GM18909 (cell line): ENCODE measurements around the gene PUM1.

Experiments used
- ATAC-seq: cut with Tn5 transposase; IDR thresholded peaks from one replicate; pipeline ENCODE4 v1.9.1; 2021; ENCODE audit warnings: mild to moderate bottlenecking; ENCODE audit not compliant: unreplicated experiment, poor library complexity

PUM1 gene

DNA sequence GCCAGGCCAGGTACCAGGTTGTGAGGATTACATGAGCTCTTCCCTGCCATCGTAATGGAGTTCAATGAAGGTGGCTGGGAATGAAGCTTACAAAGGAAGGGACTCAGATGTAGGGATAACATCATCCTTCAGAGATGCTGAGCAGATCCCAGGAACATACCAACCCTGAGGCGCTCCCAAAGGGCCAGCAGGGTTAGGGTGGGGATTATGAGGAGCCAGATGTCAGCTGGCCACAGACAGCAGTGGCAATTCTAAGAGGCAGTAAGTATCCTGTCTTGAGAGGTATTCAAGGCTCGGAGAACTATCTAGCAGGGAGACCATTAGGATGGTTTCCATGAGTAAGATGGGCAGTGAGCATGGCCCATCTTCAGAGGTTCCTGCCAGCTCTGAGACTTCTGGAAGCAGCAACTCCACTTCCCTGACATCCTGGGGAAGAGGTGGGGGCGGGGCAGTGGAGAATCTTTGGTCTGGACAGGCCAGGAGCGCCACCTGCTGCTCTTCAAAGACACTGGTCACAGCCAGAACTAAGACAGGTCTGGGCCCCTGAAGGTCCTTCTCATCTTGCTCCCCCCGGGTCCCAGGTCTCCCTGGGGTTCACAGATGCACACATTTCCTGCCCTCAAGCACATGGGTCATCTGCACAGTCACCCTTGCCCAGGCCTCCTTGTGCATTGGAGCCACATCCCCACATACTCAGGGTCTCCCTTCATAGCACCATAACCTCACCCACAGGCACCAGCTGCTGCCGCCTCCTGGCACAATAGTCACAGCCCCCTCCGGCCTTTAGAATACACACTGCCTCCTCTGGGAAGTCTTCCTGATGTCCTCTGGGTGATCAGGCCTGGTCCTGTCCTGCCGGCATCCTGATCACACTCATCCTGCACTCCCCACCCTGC is 154.2 kb downstream of the PUM1 start:
- ATAC-seq, result no peak

DNA sequence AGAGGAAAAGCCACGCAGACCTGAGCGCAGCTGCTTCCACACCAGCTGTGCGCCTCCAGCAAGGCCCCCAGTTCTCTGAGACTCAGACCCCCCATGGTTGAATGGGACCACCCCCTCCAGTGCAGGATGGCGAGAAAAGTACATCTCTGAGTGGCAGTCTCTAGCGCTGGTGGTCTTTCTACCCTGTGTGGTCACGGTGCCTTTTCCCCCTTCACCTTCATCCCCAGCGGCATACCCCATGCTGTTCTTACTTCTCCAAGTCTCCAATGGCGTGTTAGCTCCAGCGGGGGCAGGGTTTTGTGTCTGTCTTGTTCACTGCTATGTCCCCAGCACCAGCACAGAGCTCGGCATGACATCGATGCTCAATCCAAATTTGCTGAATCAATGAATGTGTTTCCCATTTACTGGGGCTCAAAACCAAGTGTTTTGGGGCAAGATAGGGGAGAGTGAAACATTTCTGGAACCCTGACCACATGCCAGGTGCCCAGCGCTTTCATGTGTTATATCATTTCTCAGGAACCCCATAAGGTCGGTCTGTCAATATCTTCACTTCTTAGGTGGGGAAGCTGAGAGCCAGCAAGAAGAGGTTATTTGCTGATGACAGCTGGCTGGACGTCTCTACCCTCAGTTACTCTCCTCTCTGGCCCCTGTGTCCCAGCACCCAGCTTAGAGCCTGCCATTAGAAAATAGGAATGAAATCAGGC is 156.0 kb downstream of the PUM1 start:
- ATAC-seq, result no peak

DNA sequence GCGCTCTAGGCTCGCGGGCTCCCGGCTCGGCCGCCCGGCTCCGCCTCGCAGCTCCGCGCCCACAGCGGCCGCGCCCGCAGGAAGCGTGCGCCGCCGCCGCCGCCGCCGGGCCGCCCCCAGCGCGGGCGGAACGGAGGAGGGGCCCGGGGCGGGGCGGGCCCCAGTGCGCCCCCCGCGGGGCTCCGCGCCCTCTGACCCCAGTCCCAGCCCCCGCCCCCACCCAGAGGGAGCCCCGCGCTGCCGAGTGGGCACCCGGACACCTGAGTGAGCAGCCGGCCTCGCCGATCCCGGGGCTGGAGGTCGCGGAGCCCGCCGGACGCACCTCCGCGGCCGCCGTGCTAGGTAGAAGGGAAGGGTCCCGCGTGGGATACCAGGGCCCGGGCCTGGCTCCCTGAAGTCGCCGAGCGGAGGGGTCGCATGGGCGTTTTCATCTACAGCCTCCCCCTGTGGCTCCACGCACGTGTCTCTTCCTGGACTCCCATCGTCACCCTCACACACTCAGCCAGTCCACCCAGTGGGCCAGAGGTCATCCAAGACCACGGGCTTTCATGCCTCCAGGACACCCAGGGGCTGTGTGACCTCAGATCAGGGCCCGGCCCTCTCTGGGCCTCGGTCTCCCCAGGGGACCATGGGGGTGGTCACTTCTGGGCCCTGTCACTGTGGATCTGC is 156.7 kb downstream of the PUM1 start, which contains the start of gene SDC3:
Gene SDC3 (minus strand): TSS at position 63 of the 669 bp plus-strand sequence. CDS start 172 bp downstream, outside the sequence.
- ATAC-seq, result no peak

DNA sequence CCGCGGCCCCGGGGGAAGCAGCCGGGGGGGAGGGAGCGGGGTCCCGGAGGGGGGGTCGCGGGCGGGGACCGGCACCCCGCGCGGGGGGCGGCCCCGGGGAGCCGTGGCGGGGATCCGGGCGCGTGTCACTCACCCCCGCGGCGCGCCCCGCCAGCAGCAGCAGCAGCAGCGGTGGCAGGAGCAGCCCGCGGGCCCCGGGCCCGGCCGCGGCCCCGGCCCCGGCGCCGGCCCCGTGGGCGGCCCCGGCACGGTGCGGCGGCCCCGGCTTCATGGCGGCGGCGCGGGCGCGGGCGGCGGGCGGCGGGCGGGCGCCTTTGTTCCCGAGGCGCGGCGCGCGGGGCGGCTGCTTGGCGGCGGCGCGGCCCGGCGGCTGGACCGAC is 157.2 kb downstream of the PUM1 start:
- ATAC-seq, result no peak

DNA sequence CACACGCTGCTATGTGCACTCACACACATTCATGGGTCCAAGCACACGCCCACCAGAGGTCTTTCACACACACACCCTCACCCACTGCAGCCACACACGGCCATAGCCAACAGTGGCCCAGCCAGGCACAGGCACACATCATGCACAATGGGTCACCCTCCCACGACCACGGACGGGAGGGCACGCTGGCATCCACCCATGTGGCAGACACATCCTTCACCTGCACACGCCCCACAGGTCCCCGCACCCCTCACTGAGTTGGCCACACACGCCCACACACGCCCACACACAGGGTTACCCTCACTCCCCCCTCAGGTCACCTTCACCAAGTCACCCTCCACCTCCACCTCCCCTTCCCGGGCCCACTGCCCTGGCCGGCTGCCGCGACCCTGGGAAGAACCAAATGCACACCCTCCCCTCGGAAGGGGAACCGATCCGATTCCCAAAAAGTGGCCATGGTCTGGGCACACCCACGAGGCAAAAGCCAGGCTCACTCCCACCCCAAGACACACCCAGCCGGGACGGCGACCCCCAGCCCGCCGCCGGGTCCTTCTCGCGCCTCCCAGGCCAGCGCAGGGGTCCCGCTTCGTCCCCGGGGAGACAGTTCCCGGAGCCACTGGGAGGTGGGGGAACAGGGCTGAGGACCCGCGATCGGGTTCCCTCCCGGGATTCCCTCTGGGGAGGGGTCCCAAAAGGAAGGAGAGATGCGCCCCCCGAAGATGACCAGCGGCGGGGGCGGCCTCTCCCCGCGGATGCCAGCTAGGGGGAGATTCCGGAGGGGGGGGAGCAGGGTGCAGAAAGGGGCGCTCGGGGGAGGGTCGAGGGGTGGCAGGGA is 157.8 kb downstream of the PUM1 start:
- no peak for ATAC-seq

DNA sequence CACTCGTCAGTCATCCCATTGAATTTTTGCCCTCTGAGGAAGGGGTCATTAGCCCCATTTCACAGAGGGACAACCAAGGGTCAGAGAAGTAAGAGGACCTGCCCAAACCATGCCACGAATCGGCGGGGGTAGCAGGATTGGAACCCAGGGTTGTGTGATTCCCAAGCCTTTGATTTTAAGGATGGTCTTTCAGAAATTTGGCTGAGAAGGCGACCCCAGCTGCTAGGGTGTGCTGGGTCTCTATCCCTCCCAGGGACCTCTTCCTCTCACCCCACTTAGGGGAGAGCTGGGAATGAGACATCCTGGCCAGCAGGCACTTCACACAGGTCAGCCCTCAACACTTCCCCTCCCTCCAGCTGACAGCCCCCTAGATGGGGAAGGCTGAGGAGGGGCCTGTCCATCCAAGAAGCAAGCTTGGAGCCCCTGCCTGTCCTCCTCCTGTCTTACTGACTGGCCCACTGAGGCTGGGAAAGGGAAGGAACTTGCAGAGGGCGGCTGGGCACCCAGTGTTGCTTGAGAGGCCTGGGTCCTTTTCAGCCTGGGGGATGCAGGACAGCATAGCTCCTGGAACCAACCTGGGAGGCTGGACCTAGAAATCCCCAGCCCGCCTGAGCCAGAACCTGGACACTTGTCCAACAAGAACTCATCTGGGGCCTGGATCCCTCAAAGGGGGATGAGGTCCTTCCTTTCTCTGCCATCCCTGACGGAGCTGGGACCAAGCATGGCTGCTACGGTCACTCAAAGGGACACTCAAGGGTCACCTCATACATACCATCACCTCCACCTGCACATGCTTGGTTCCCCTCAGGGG is 158.7 kb downstream of the PUM1 start:
- ATAC-seq, result no peak

DNA sequence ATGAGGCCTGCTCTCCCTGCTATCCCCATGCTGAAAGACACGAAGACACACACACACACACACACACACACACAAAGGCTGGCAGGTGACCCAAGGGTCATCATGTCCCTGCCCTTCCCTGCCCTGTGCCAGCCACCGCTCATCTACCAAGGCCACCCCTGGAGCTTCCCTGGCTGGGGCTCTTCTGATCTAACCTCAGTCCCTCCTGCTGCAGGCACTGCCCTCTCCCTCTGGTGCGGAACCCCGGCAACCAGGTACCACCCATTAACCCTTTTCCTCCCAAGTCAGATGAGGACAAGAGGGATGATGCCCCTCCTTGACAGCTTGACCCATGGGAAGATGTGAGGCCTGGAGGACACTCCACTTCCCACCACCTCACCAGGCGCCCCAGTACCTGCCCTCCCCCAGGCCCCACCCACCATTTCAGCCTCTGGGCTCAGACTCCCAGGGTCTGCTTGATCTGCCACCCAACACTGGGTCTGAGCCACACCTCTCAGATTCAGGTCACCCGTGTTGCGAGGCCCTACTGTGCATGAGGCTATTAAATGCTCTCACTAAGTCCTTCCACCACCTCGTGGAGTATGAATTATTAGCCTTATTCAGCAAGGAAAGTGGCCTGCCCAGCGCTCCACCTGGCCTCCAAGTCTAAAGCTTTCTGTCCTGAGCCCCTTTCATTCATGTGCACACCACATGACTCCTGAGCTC is 159.4 kb downstream of the PUM1 start:
- ATAC-seq, result no peak

DNA sequence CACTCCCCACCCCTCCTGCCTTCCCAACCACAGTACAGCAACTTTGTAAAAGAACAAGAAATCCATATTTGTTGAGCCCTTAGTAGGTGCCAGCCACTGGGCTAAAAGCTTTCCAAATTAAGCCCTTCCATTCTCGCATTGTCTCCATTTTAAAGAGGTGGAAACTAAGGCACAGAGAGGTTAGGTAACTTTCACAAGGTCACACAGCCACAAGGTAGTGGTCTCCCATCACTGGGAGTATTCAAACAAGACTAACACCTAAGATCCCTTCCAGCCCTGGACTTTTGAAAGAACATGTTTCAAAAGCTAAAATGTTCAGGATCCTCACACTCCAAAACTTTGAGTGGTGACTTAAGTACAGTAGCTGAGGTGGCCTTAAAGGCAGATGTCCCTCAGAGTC is 160.1 kb downstream of the PUM1 start:
- ATAC-seq, result no peak

DNA sequence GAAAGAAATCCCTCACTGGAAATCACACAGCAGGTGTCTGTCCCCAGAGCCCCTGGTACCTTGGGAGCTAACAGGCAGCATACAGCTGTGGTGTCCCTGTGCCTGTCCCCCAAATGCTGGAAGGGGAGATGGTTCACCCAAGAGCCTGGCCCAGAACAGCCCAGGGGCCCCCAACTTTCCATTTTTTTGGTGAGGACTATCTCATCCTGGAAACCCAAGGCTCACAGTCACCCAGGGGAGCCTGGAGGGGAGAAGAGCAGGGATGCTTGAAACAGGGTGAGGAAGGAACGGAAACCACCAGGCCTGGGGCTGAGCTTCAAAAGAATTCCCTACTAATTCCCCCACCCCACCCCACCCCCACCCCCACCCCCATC is 160.6 kb downstream of the PUM1 start:
- ATAC-seq, result no peak

DNA sequence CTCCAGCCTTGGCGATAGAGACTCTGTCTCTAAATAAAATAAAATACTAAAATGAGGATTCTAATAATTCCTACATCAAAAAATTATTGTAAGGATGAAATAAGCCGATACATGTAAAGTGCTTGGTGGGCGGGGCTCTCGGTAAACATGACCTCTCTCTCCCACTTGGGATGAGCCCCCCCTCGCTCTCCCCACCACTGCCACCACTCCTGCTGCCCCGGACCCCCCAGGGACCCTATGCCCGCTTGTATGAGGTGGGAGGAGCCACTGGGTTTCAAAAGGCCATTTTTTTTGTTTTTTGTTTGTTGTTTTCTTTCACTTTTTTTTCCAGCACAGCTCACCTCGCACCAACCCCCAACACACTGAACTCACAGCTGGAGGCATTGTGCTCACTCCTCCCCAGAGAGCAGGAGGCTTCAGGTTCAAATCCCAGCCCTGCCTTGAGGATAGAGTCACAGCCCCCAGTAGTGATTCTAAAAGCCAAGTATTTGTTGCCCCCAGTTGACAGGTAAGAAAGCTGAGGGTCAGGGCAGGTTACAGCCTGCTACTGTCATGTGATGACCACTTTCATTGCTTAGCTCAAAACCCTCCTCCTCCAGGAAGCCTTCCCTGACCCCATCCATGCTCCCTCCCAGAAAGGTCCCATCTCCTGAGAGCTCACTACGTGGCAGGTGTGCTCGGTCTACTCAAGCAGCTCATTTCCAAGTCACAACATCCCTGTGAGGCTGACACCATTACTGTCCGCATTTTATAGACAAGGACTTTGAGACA is 161.1 kb downstream of the PUM1 start:
- ATAC-seq, result no peak

DNA sequence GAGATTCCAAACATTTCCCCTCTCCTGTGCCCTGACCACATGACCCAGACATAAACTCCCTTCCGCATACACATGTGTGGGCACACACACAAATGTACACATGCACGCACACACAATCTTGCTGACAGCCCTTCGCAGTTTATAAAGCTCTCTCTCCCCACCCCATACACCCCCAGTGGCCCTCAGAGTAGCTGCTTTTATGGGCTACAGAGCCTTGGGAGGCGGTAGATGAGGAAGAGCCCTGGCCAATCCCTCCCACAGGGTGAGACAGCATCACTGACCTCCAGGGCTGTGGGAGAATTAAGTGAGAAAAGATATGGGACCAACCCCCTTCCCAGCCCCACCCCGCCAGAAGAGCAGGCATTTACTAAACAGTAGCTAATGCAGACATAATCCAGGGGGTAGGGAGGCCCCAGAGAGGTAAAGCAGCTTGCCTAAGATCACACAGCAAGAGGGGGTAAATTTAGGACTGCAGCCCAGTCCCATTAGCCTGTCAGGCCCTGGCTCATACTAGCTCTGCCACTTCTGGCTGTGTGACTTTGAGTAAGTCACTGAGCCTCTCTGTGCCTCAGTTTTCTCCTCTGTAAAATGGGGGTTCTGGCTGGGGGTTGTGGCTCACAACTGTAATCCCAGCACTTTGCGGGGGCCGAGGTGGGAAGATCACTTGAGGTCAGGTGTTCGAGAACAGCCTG is 162.0 kb downstream of the PUM1 start:
- ATAC-seq, result no peak

DNA sequence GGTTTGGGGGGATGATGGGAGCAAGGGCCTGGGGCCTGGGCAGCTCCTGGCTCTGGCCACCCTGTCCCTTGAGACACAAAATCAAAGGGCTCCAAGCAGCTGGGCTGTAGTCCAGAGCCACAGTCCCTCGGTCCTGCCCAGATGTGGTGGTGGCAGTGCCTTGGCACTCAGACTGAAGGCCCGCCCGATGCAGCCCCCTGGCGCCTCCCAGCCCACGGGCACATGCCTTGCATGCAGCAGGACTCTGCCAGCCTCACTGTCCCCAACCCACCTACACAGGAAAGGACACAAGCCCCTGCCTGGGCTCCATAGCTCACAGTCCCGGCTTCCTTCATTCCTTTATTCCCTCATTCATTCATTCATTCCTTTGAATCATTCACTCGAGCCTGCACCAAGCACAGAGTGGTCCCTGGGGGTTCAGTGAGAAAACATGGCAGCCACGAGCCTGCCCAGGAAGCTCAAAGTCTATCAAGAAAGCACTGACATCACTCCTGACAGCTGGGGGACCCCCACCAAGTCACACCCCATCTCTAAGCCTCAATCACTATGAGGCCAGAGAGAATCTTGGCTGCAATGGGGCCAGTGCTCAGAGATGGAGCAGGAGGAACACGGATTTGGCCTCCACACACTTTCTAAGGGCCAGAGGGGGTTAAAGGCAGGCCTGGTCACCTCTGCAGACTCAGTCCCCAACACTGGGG is 162.8 kb downstream of the PUM1 start:
- no peak for ATAC-seq

DNA sequence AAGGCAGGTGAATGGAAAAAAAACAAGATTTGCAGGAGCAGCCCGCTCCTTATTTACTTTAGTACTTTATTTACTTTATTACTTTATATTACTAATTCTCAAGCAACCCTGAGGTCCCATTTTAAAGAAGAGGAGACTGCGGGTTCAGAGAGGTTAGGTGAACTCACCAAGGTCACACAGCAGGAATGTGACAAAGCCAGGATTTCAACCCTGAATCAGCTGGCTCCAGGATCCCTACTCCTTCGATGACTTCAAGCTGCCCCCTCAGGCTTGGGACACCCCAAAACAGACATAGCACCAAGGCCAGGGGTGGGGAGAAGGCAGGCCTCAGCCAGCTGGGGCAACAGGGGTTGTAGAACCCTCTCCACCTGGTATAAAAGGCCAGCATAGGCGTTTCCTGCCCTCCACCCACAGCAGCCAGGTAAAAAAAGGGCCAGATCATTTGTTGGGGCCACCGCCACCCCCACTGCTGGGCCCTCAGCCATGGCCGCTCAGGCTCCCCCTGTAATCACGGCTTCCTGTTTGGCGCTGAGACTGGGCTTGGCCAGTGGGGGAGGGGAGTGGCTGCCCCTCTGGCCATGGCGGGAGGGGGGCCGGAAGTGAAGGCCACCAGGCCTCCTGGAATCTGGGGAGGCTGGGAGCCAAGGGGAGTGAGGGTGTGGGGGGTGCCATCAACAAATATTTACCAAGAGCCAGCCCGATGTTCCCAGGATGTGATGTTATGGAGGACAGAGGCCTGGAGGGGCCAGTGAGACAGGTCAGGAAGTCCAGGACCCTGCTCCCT is 163.5 kb downstream of the PUM1 start:
- no peak for ATAC-seq

DNA sequence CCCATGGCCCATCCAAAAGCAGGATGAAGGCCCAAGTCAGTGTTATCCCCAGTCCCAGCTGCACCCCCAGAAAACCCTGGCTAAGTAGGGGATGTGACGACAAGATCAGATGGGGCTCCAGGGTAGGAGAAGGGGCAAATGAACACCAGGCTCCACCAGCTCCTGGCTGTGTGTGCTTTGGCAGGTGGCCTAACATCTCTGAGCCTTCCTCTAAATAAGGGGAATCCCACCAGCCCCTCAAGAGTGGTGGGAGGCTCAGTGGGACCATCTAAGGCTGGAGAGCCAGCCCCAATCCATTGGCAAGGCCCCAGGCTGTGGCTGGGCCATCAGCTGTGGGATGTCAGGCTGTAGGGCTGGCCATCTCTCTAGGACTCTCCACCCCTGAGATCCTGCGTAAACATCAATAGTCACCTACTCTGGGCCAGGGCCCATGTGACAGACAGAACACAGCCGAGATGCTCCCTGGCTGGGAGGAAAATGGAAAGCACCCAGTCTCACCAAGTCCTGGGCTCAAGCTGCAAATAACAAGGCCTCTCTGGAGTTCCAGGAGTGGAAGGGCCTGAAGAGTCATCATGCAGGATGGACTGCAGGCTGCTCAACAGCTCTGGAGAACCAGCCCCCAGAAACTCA is 164.5 kb downstream of the PUM1 start:
- ATAC-seq, result no peak

DNA sequence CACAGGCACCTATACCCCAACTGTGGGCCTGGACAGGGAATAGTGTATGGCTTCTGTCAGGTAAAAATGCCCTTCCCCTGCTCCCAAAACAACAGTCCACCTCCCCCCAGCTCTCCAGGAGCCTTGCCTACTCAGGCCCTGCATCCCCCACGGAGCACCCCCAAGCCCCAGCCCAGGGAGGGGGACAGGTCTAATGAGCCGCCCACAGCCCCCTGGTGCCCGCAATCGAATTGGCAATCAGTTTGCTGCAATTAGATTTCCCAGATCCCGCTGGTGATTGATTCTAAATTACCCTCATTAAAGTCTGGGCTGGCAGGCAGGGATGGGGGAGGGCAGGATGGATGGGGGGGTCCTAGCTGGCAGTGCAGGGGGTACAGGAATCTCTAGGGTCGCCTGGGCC is 165.0 kb downstream of the PUM1 start:
- no peak for ATAC-seq
